SK-N-SH (cell line): ENCODE data around the gene ZNF213. TPM values are rescaled to one million over a fixed set of nuclear protein-coding genes. Genes with fewer than 3 reads are reported as not detected.

ENCODE experiments used
- CTCF ChIA-PET: fragments of 300-600, 350-600 bp; formaldehyde crosslinking; extraction: SDS; loops from one replicate; lab custom pipeline; 2021; lab: Yijun Ruan, JAX
- POLR2A ChIA-PET: fragments of 350-600 bp; sonication (Branson Sonifier 250); formaldehyde crosslinking; extraction: SDS; loops from one replicate; lab custom pipeline; 2020; ENCODE audit warnings: antibody characterized with exemption, inconsistent platforms; lab: Yijun Ruan, JAX
- DNase-seq: peaks from one replicate; pipeline ENCODE4 v3.0.0; 2012
- H2AFZ ChIP-seq: fragments of 200-600 bp; sonication (generic); 2 replicates; pipeline ENCODE4 v1.8.1; 2016; ENCODE audit warnings: antibody characterized with exemption, mild to moderate bottlenecking, low read depth
- H3F3A ChIP-seq: fragments of 200-600 bp; sonication (generic); replicated peaks from 2 replicates; pipeline ENCODE3; 2016; ENCODE audit warnings: antibody characterized with exemption, mild to moderate bottlenecking; ENCODE audit not compliant: insufficient read depth
- H3K27ac ChIP-seq, 2 experiments: fragments of 200-500 bp in 1 of 2; fragments of 200-600 bp in 1 of 2; sonication (Bioruptor generic) in 1 of 2; sonication (generic), shearing (Covaris generic) in 1 of 2; 2 replicates each; pipeline versions ENCODE4 v1.5.1 to v1.6.1; 2014 to 2016; ENCODE audit warnings: low read depth in 2 of 2, inconsistent platforms in 1 of 2, low read length in 1 of 2, mild to moderate bottlenecking in 1 of 2, mixed read lengths in 1 of 2
- H3K27me3 ChIP-seq: fragments of 200-600 bp; sonication (generic), shearing (Covaris generic); 2 replicates; pipeline ENCODE4 v1.6.1; 2016; ENCODE audit warnings: mixed run types; ENCODE audit not compliant: insufficient read depth
- H3K36me3 ChIP-seq, 2 experiments: fragments of 200-500 bp in 1 of 2; fragments of 200-600 bp in 1 of 2; sonication (Bioruptor generic) in 1 of 2; sonication (generic) in 1 of 2; replicated peaks in 1 of 2; 2 replicates each; pipeline versions ENCODE3 to v1.5.1; 2014 to 2016; ENCODE audit warnings: low read length in 1 of 2, mild to moderate bottlenecking in 1 of 2; ENCODE audit not compliant: insufficient read depth in 2 of 2, control insufficient read depth in 1 of 2
- H3K4me1 ChIP-seq, 2 experiments: fragments of 200-500 bp in 1 of 2; fragments of 200-600 bp in 1 of 2; sonication (Bioruptor generic) in 1 of 2; sonication (generic), shearing (Covaris generic) in 1 of 2; 2 replicates each; pipeline versions ENCODE4 v1.5.1 to v1.6.1; 2014 to 2016; ENCODE audit warnings: low read depth in 1 of 2, low read length in 1 of 2, mixed run types in 1 of 2; ENCODE audit not compliant: insufficient read depth in 2 of 2, control insufficient read depth in 1 of 2
- H3K4me2 ChIP-seq: fragments of 200-600 bp; sonication (generic), shearing (Covaris generic); 2 replicates; pipeline ENCODE4 v1.6.1; 2017; ENCODE audit warnings: mixed run types
- H3K4me3 ChIP-seq, 2 experiments: fragments of 200-500 bp in 1 of 2; fragments of 200-600 bp in 1 of 2; sonication (Bioruptor generic) in 1 of 2; sonication (generic), shearing (Covaris generic) in 1 of 2; 2 replicates each; pipeline versions ENCODE4 v1.5.1 to v1.8.1; 2014 to 2016; ENCODE audit warnings: low read depth in 2 of 2, inconsistent platforms in 1 of 2, low read length in 1 of 2, mild to moderate bottlenecking in 1 of 2, mixed read lengths in 1 of 2, moderate library complexity in 1 of 2
- H3K79me2 ChIP-seq: fragments of 200-600 bp; sonication (generic); 2 replicates; pipeline ENCODE4 v1.8.1; 2017; ENCODE audit warnings: mild to moderate bottlenecking; ENCODE audit not compliant: insufficient read depth
- H3K9ac ChIP-seq: fragments of 200-600 bp; sonication (generic); 2 replicates; pipeline ENCODE4 v1.6.1; 2017; ENCODE audit warnings: mixed run types
- H3K9me2 ChIP-seq: fragments of 200-600 bp; sonication (generic); 2 replicates; pipeline ENCODE4 v1.6.1; 2017; ENCODE audit warnings: mixed run types
- H3K9me3 ChIP-seq: fragments of 200-600 bp; sonication (generic); 2 replicates; pipeline ENCODE4 v1.6.1; 2017; ENCODE audit warnings: mixed run types, mild to moderate bottlenecking, moderate library complexity
- H4K20me1 ChIP-seq: fragments of 200-600 bp; sonication (generic); 2 replicates; pipeline ENCODE4 v1.6.1; 2017; ENCODE audit warnings: mild to moderate bottlenecking, mixed run types; ENCODE audit not compliant: insufficient read depth
- CHD2 ChIP-seq: fragments of 150-350 bp; IDR thresholded peaks from 2 replicates; pipeline ENCODE4 v1.6.1; 2018; ENCODE audit warnings: low read length; ENCODE audit not compliant: partially characterized antibody
- CTCF ChIP-seq: fragments of 200-600 bp; sonication (generic); IDR thresholded peaks from 2 replicates; pipeline ENCODE4 v1.6.1; 2017; ENCODE audit warnings: antibody characterized with exemption, mild to moderate bottlenecking, moderate library complexity
- EZH2phosphoT487 ChIP-seq: fragments of 200-600 bp; sonication (generic); IDR thresholded peaks from 2 replicates; pipeline ENCODE4 v1.6.1; 2017; ENCODE audit warnings: low read depth, mixed run types, mild to moderate bottlenecking, antibody characterized with exemption, moderate library complexity, borderline replicate concordance
- FOSL2 ChIP-seq: IDR thresholded peaks from 2 replicates; pipeline ENCODE4 v1.4.0; 2012; ENCODE audit warnings: low read depth, mild to moderate bottlenecking, moderate library complexity, borderline replicate concordance
- FOXJ3 ChIP-seq: sonication (generic); formaldehyde crosslinking; IDR thresholded peaks from 2 replicates; pipeline ENCODE4 v1.5.1; 2020; ENCODE audit warnings: mild to moderate bottlenecking, missing genetic modification reagents
- IRF3 ChIP-seq: fragments of 150-350 bp; IDR thresholded peaks from 2 replicates; pipeline ENCODE4 v1.6.1; 2016; ENCODE audit warnings: mild to moderate bottlenecking, low read depth, low read length
- JUND ChIP-seq: IDR thresholded peaks from 2 replicates; pipeline ENCODE4 v1.4.0; 2012
- MEF2A ChIP-seq: IDR thresholded peaks from 2 replicates; pipeline ENCODE4 v1.4.0; 2012; ENCODE audit warnings: low read depth, borderline replicate concordance
- MXI1 ChIP-seq: IDR thresholded peaks from 2 replicates; pipeline ENCODE4 v1.6.1; 2012; ENCODE audit warnings: mild to moderate bottlenecking, low read depth, low read length, improper control_type of control experiment
- NFIC ChIP-seq: IDR thresholded peaks from 2 replicates; pipeline ENCODE4 v1.4.0; 2012; ENCODE audit warnings: borderline replicate concordance
- NRF1 ChIP-seq: IDR thresholded peaks from 2 replicates; pipeline ENCODE4 v1.6.1; 2012; ENCODE audit warnings: low read depth, mild to moderate bottlenecking, low read length
- RFX5 ChIP-seq: IDR thresholded peaks from 2 replicates; pipeline ENCODE4 v1.6.1; 2012; ENCODE audit warnings: mild to moderate bottlenecking, improper control_type of control experiment, low read length
- SIN3A ChIP-seq: IDR thresholded peaks from 2 replicates; pipeline ENCODE4 v1.6.1; 2012; ENCODE audit warnings: low read depth, mild to moderate bottlenecking, low read length, moderate library complexity, borderline replicate concordance
- TAF1 ChIP-seq: IDR thresholded peaks from 2 replicates; pipeline ENCODE4 v1.6.1; 2012; ENCODE audit warnings: low read depth, mild to moderate bottlenecking, low read length, moderate library complexity, borderline replicate concordance
- TEAD4 ChIP-seq: IDR thresholded peaks from 2 replicates; pipeline ENCODE4 v1.4.0; 2012; ENCODE audit warnings: mild to moderate bottlenecking, borderline replicate concordance; ENCODE audit not compliant: insufficient read depth
- WGBS: methylation state at CpG from one replicate; pipeline ENCODE4 v1.1.6; 2017; ENCODE audit warnings: low lambda C conversion rate; 5-methylcytosine and 5-hydroxymethylcytosine counted together
- polyA plus RNA-seq, 3 experiments: library from polyadenylated mRNA; depleted of rRNA; stranded (reverse); fragments of >200 nt; gene quantifications; 2 replicates each; pipeline ENCODE4 v1.2.3, GENCODE V29; 2012

Gene ZNF213
- polyA plus RNA-seq, 1 of the 3 experiments (the other 2 are of a cell fraction): 1.1 TPM

- Histone ChIP-seq H3K4me1 (no peaks in the 10 kb centered on the region; a peak in 1 of 4 replicates), H3K9me2 (no peaks in the 10 kb centered on the region), H4K20me1 (no peaks in the 10 kb centered on the region), H3K4me2 (no peak overlapping the region), H2AFZ (no peak overlapping the region), H3K79me2 (no peaks in the 10 kb centered on the region), H3K36me3 (no peaks in the 10 kb centered on the region), H3K4me3 (no peak overlapping the region), H3F3A (no peaks in the 10 kb centered on the region), H3K27me3 (peaks cover 65% of the 10 kb centered on the region), H3K9ac (no peak overlapping the region), H3K27ac (no peak overlapping the region), H3K9me3 (no peaks in the 10 kb centered on the region)
- DNase-seq: no peak
- 67% methylated on average over 5 of the region's 7 CpGs for WGBS
- ChIA-PET POLR2A (no interaction called here), CTCF (interaction anchor here (1.0 to 3.9 kb wide), 9 partner anchors 8 to 413 kb away, joined by 3 to 25 read pairs (median 4); no protein-coding TSS in a partner anchor)
- TF ChIP-seq RFX5 (no peak), MXI1 (no peak), FOXJ3 (CRISPR knock-in tag) (no peak), JUND (no peak), TEAD4 (no peak), IRF3 (no peak), CHD2 (no peak), EZH2phosphoT487 (no peak), NRF1 (no peak), FOSL2 (no peak), TAF1 (no peak), NFIC (no peak), CTCF (no peak), MEF2A (no peak), SIN3A (no peak)
These were observed 46.4 kb upstream of the ZNF213 start for GRCh38 chr16:3088450-3088849.
